Stomach (tissue), 4 donors: ENCODE measurements around the gene WWP2.

Experiments used
- CTCF ChIP-seq, 7 experiments: fragments of 450-650 bp in 4 of 7; fragments of 200-600 bp in 3 of 7; sonication (generic) in 3 of 7; IDR thresholded peaks; one replicate each; pipeline ENCODE4 v1.5.1; 2016 to 2019; ENCODE audit warnings: antibody characterized with exemption in 7 of 7, control low read depth in 2 of 7, mild to moderate bottlenecking in 1 of 7
- EP300 ChIP-seq: sonication (generic); formaldehyde crosslinking; IDR thresholded peaks from one replicate; pipeline ENCODE4 v1.6.1; 2017; ENCODE audit warnings: antibody characterized with exemption
- POLR2A ChIP-seq, 4 donors: fragments of 450-650 bp; IDR thresholded peaks; one replicate each; pipeline ENCODE4 v1.6.1; 2016; ENCODE audit warnings: antibody characterized with exemption in 4 of 4, control low read depth in 2 of 4, mild to moderate bottlenecking in 1 of 4, moderate library complexity in 1 of 4
- POLR2AphosphoS5 ChIP-seq, 3 donors: sonication (generic); formaldehyde crosslinking; IDR thresholded peaks; one replicate each; pipeline ENCODE4 v1.6.1; 2016; ENCODE audit warnings: antibody characterized with exemption in 3 of 3

GRCh38 chr16:69927056-69927757, 165.1 kb downstream of the WWP2 start:
- TF ChIP-seq CTCF (IDR thresholded peaks at IDR 0.05), result no peak
- TF ChIP-seq POLR2AphosphoS5 (IDR thresholded peaks at IDR 0.05), result no peak
- no peak for TF ChIP-seq POLR2A (IDR thresholded peaks at IDR 0.05)
- no peak for TF ChIP-seq EP300
